ENCODE results near the gene CHRNG. TPM values are rescaled to one million over a fixed set of nuclear protein-coding genes. Genes with fewer than 3 reads are reported as not detected.

CHRNG gene
- total and polyA plus RNA-seq, 2 donors (not counting 3 experiments of a cell fraction or from before 2014, with no cell fraction given): not detected

DNA sequence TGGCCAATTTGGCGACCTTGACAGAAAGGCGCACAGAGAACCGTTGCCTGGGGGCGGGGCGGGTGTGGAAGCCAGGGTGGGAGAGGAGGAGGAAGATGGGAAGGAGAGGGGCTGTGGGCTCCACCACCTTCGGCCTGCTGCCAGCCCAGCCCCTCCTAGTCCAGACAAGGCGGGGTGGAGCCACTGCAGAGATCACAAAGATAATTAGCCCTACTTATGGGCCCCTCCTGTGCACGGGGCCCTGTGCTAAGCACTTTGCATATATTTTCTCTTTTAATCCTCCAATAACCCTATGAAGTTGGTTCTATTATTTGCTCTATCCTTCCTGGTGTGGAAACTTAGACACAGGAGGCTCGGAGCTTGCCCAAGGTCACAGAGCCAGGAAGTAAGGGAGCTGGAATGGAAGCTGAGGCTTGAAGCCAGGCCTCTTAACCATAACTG, 38.1 kb upstream of the CHRNG start:
- Histone ChIP-seq H3K4me3 (replicated peaks in 1 of 3; ENCODE audit: insufficient read depth in 1 of 3, low read depth in 1 of 3, low read length in 3 of 3) (no peak overlapping the region), H3K4me2 (ENCODE audit: insufficient read depth, low read length) (no peak overlapping the region), H3K79me2 (ENCODE audit: control insufficient read depth, insufficient read depth, low read length) (no peaks in the 10 kb centered on the region), H2AFZ (ENCODE audit: low read depth, low read length) (no peak overlapping the region), H3K9ac (replicated peaks; ENCODE audit: extremely low read depth, insufficient read depth, low read length) (no peak overlapping the region), H3K9me1 (replicated peaks; ENCODE audit: control insufficient read depth, extremely low read depth, insufficient read depth, low read length) (no peaks in the 10 kb centered on the region), H3K9me3 (replicated peaks; ENCODE audit: control insufficient read depth, insufficient read depth, low read length) (no peaks in the 10 kb centered on the region), H4K20me1 (replicated peaks; ENCODE audit: control insufficient read depth, extremely low read depth, insufficient read depth, low read length) (no peaks in the 10 kb centered on the region), H3K27me3 (ENCODE audit: control insufficient read depth in 2 of 2, insufficient read depth in 2 of 2, low read length in 2 of 2) (peaks cover 32 to 33% of the 10 kb centered on the region in 2 experiments), H3K27ac (ENCODE audit: insufficient read depth, low read depth, low read length) (no peak overlapping the region), H3K36me3 (ENCODE audit: control insufficient read depth in 2 of 2, extremely low read depth in 1 of 2, insufficient read depth in 2 of 2, low read length in 2 of 2) (no peaks in the 10 kb centered on the region), H3K4me1 (ENCODE audit: control insufficient read depth, extremely low read depth, insufficient read depth, low read length) (no peaks in the 10 kb centered on the region)
- dilution Hi-C loops (cut with MboI; ENCODE audit: extremely low pct_ligation_motif_present, low sequenced_read_pairs) (no loop called here), intact Hi-C loops (cut with micrococcal nuclease) (no loop called here)
- DNase-seq (ENCODE audit: low read depth, low spot score): no peak
- no TSS peak for BruUV-seq (replicated peaks)
- no peak for FAIRE-seq
- CTCF ChIA-PET: interaction anchor here (1.1 kb wide), 1 partner anchor 601 kb away, joined by 4 read pairs; no protein-coding TSS in a partner anchor
- no peak for TF ChIP-seq POLR2AphosphoS5 (IDR thresholded peaks at IDR 0.05; ENCODE audit: insufficient read depth, low read depth, low read length)
- TF ChIP-seq, protein P1, sequence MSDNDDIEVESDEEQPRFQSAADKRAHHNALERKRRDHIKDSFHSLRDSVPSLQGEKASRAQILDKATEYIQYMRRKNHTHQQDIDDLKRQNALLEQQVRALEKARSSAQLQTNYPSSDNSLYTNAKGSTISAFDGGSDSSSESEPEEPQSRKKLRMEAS (IDR thresholded peaks at IDR 0.05; ENCODE audit: insufficient read depth, insufficient read length): no peak
- no peak for TF ChIP-seq POLR2A (IDR thresholded peaks at IDR 0.05; ENCODE audit: low read depth, low read length)
- no peak for TF ChIP-seq MYC (IDR thresholded peaks at IDR 0.05; ENCODE audit: low read depth, low read length)
- no peak for TF ChIP-seq GATA2 (IDR thresholded peaks at IDR 0.05; ENCODE audit: insufficient read depth, insufficient read length, low read depth, low read length)
- no peak for TF ChIP-seq JUN (IDR thresholded peaks at IDR 0.05; ENCODE audit: borderline replicate concordance, insufficient read depth, insufficient read length, low read depth)
- TF ChIP-seq EZH2 (IDR thresholded peaks at IDR 0.05; ENCODE audit: borderline replicate concordance, low read depth, low read length, severe bottlenecking): no peak
- TF ChIP-seq FOS (IDR thresholded peaks at IDR 0.05; ENCODE audit: borderline replicate concordance, insufficient read depth, low read length): no peak
- TF ChIP-seq, protein P2, sequence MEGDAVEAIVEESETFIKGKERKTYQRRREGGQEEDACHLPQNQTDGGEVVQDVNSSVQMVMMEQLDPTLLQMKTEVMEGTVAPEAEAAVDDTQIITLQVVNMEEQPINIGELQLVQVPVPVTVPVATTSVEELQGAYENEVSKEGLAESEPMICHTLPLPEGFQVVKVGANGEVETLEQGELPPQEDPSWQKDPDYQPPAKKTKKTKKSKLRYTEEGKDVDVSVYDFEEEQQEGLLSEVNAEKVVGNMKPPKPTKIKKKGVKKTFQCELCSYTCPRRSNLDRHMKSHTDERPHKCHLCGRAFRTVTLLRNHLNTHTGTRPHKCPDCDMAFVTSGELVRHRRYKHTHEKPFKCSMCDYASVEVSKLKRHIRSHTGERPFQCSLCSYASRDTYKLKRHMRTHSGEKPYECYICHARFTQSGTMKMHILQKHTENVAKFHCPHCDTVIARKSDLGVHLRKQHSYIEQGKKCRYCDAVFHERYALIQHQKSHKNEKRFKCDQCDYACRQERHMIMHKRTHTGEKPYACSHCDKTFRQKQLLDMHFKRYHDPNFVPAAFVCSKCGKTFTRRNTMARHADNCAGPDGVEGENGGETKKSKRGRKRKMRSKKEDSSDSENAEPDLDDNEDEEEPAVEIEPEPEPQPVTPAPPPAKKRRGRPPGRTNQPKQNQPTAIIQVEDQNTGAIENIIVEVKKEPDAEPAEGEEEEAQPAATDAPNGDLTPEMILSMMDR (IDR thresholded peaks at IDR 0.05; ENCODE audit: extremely low read depth in 1 of 2, insufficient read depth in 1 of 2, low read depth in 1 of 2, low read length in 2 of 2): no peak
- POLR2A ChIA-PET: no interaction called here

Measured in endothelial cell of umbilical vein (primary cell).